GM19238 (cell line): ENCODE data around the gene CCDC28B.

ENCODE experiments used
- DNase-seq: peaks from one replicate; pipeline ENCODE4 v3.0.0; 2011; ENCODE audit warnings: low spot score; ENCODE audit not compliant: insufficient read length

The CCDC28B gene

GRCh38 chr1:32194984-32195383 is 5.4 kb upstream of the CCDC28B start:
- no peak for DNase-seq

GRCh38 chr1:32195531-32195930 is 4.9 kb upstream of the CCDC28B start:
- DNase-seq, result no peak

GRCh38 chr1:32195972-32196823 is 4.2 kb upstream of the CCDC28B start:
- DNase-seq, result no peak

GRCh38 chr1:32197074-32197473 is 3.3 kb upstream of the CCDC28B start:
- no peak for DNase-seq

GRCh38 chr1:32197837-32198236 is 2.6 kb upstream of the CCDC28B start:
- no peak for DNase-seq

- no peak for DNase-seq
These were observed 2.0 kb upstream of the CCDC28B start for GRCh38 chr1:32198237-32199042.

- no peak for DNase-seq
These were observed 1.2 kb upstream of the CCDC28B start for GRCh38 chr1:32199043-32199716.

GRCh38 chr1:32199717-32200072 is 700 bp upstream of the CCDC28B start:
- no peak for DNase-seq

GRCh38 chr1:32201011-32201855 is 838 bp downstream of the CCDC28B start:
- peak; percentile 67 for DNase-seq

- no peak for DNase-seq
These were observed 4.6 kb downstream of the CCDC28B start for GRCh38 chr1:32204943-32205361.

- peak; percentile 85 for DNase-seq
These were observed 5.3 kb downstream of the CCDC28B start, which contains the start of gene IQCC for GRCh38 chr1:32205401-32206370. Gene IQCC, plus strand, starts transcription at chr1:32205671. Its CDS starts 11 bp downstream, at chr1:32205682.

GRCh38 chr1:32208469-32208868 is 8.1 kb downstream of the CCDC28B start:
- no peak for DNase-seq

GRCh38 chr1:32208891-32209328 is 8.5 kb downstream of the CCDC28B start, which contains the start of gene DCDC2B:
Gene DCDC2B, plus strand, starts transcription at chr1:32209089. Its CDS starts 5 bp downstream, at chr1:32209094.
- no peak for DNase-seq

- DNase-seq, result peak; percentile 43
These were observed 15.5 kb downstream of the CCDC28B start for GRCh38 chr1:32215629-32216480.

GRCh38 chr1:32216566-32216965 is 16.2 kb downstream of the CCDC28B start:
- DNase-seq, result no peak

GRCh38 chr1:32219022-32219421 is 18.6 kb downstream of the CCDC28B start:
- no peak for DNase-seq

GRCh38 chr1:32220746-32221580 is 20.6 kb downstream of the CCDC28B start:
- DNase-seq, result no peak

- no peak for DNase-seq
These were observed 21.2 kb downstream of the CCDC28B start for GRCh38 chr1:32221581-32221979.
